GM12864 (cell line): ENCODE data around the gene ATF6.

ENCODE experiments used
- DNase-seq: peaks from one replicate; pipeline ENCODE4 v3.0.0-alpha.2; 2011; ENCODE audit warnings: low read depth
- H3K4me3 ChIP-seq: 2 replicates; pipeline ENCODE4 v1.5.1; 2011; ENCODE audit warnings: mild to moderate bottlenecking, low read depth, low read length, control low read depth
- CTCF ChIP-seq: IDR thresholded peaks from 2 replicates; pipeline ENCODE4 v1.5.1; 2011; ENCODE audit warnings: low read depth, mild to moderate bottlenecking, moderate library complexity, low read length, control low read depth, inconsistent platforms; ENCODE audit errors: missing control alignments

The ATF6 gene

DNA sequence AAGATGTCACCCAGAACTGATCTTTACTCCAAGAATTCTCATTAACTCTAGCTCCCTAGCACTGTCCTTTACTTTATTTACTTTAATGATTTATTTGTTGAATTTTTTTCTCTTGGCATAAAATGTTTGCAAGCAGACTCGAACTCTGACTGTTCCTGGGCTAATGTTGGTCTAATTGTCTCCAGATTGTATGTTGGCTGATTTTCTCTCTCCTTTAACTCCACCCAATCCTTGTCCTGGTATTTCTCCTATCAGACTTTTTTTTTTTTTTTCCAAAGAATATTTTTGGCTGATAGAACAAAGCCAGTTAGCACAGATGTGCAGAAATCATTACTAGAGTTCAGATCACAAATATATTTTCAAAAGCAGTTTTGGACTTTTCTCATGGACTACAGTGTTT lies 82.6 kb downstream of the ATF6 start:
- no peak for DNase-seq
- H3K4me3 ChIP-seq, result no peak overlapping the region
- no peak for TF ChIP-seq CTCF

GRCh38 chr1:161849518-161849917 lies 83.4 kb downstream of the ATF6 start:
- TF ChIP-seq CTCF, result no peak
- no peak overlapping the region for H3K4me3 ChIP-seq
- DNase-seq, result no peak

DNA sequence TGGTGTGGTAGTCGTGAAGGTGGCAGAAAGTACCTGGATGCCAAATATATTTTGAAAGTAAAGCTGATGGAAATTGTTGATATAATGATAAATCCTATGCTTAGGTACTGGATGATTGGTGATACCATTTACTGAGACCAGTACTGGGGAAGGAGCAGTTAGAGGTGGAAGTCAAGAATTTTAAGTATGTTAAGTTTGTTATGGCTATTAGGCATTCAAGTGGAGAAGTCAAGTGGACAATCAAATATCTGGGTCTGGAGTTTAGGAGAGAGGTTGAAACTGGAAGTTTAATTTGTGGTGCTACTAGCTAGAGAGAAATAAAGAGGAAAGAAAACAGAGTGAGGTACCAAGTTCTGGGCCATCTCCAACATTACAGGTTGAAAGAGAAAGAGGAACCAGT lies 89.1 kb downstream of the ATF6 start:
- no peak for TF ChIP-seq CTCF
- DNase-seq, result no peak
- no peak overlapping the region for H3K4me3 ChIP-seq

DNA sequence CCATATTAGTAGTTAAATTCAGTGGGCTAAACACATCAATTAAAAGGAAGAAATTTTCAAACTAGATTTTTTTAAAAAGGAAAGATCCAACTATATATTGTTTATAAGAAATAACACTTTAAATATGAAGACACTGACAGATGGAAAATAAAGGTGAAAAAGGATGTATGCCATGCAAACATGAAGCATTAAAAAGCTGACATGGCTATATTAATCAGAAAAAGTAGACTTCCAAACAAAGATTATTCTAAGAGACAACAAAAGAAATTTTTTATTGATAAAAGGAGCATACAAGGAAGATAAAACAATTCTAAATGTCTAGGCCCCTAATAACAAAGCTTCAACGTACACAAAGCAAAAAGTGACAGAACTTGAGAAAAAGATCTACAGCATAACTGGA lies 92.2 kb downstream of the ATF6 start:
- H3K4me3 ChIP-seq, result no peak overlapping the region
- DNase-seq, result no peak
- TF ChIP-seq CTCF, result no peak

DNA sequence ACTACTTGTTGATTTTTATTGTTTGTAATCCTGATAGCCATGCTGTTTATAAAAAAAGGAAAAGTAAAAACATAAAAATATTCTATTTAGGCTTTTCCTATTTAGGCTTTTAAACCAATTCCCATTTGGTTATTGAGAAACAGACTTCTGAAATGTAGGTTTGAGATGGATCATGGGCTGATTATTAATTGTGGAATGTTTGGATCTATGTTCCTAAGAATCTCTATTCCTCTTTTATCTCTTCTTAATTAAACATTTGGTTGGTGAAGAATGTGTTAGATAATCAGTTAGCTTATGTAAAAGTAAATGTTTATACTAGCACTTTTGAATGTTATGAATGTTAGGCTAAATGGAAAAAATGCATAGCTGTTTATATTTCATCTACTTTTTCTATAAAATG lies 97.4 kb downstream of the ATF6 start:
- no peak for DNase-seq
- H3K4me3 ChIP-seq, result no peak overlapping the region
- TF ChIP-seq CTCF, result no peak

DNA sequence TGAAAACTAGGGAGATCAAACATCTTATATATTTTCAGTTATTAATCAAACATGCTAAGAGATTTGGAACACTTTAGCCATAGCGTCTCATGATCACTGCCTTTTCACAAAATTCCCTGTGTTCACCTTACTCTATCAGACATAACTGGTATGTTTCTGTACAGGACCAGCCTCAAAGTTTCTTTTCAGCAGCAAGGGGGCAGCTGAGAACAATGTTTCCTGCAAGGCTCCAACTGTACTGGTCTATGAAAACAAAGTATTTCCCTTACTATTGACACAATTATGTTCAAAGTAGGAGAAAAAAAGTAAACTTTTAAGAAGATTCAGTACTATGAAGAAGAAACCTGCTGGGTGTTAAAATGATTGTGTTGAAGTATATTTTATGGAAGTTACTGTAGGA lies 98.5 kb downstream of the ATF6 start:
- TF ChIP-seq CTCF, result no peak
- H3K4me3 ChIP-seq, result no peak overlapping the region
- DNase-seq, result no peak

DNA sequence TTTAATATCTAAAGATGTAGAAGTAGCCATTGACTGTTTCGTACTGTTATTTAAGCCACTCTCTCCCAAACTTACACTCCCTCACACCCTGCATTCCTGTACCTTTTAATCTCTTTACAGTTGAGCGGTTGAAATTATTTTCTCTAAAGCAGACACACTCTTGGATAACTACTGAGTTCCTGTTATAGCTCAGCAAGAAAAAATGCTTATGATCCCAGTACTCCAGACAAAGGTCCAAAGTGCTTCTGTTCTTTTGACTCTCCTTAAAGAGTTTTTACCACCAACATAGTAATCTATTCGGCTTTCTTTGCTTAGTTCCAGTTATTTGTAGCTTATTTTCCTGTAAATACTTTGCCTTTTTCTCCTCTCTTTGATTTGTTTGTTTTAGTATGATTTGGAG lies 100.1 kb downstream of the ATF6 start:
- no peak overlapping the region for H3K4me3 ChIP-seq
- no peak for TF ChIP-seq CTCF
- no peak for DNase-seq
